DOHH2 (cell line): ENCODE measurements around the gene SHB.

Experiments used
- CTCF ChIP-seq: fragments of 200-600 bp; sonication (generic); IDR thresholded peaks from one replicate; pipeline ENCODE4 v1.5.1; 2014; ENCODE audit warnings: antibody characterized with exemption, mild to moderate bottlenecking, low read depth, low read length; ENCODE audit not compliant: poor library complexity, severe bottlenecking
- EZH2phosphoT487 ChIP-seq: fragments of 200-600 bp; sonication (generic); IDR thresholded peaks from 2 replicates; pipeline ENCODE4 v1.6.1; 2017; ENCODE audit warnings: borderline replicate concordance, mild to moderate bottlenecking, antibody characterized with exemption, low read length, moderate library complexity, mixed read lengths

GRCh38 chr9:38090170-38090569 lies 21.1 kb upstream of the SHB start:
- TF ChIP-seq CTCF (no peak), EZH2phosphoT487 (no peak)
